GM12892 (cell line): ENCODE data around the gene MAPK14.

Source experiments
- POLR2A ChIP-seq: IDR thresholded peaks from 2 replicates; pipeline ENCODE4 v1.6.1; 2011; ENCODE audit warnings: low read depth, low read length, control low read depth
- TAF1 ChIP-seq: IDR thresholded peaks from 2 replicates; pipeline ENCODE4 v1.6.1; 2011; ENCODE audit warnings: low read depth, mild to moderate bottlenecking, control low read depth, low read length, borderline replicate concordance

DNA sequence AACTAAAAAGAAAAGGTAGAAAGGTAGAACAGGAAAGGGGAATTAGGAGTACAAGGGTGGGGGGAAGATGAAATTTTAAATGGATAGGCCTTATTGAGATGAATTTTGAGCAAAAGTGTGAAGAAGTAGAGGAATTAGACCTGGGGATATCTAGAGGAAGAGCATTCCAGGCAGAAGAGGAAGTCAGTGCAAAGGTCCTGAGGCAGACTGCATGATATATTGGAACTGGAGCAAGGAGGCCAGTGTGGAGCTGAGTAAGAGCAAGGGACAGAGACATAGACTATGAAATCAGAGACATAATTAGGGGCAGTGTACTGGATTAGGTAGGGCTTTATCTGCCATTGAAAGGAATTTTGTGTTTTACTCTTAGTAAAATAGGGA is 40.4 kb downstream of the MAPK14 start:
- TF ChIP-seq TAF1 (no peak), POLR2A (no peak)
